IMR-90 (cell line): ENCODE results near the gene INPP5A. TPM values are rescaled to one million over a fixed set of nuclear protein-coding genes. Genes with fewer than 3 reads are reported as not detected.

Experiments used
- ATAC-seq: fragments of 200-7000 bp; cut with Tn5 transposase; 2 replicates; pipeline ENCODE4 v1.9.1; 2020; ENCODE audit warnings: low read depth, mild to moderate bottlenecking, moderate library complexity
- BruUV-seq: library from RNA; stranded (reverse); fragments of 400-500 nt; replicated peaks from 2 replicates; lab custom pipeline; 2021; lab: Mats Ljungman, UMichigan
- CTCF ChIA-PET: fragments of 300-600 bp; formaldehyde crosslinking; extraction: SDS; loops from one replicate; lab custom pipeline; 2021; ENCODE audit warnings: antibody characterized with exemption; lab: Yijun Ruan, JAX
- POLR2A ChIA-PET: fragments of 300-600 bp; sonication (Branson Sonifier 250); formaldehyde crosslinking; loops from one replicate; lab custom pipeline; 2022; ENCODE audit warnings: antibody characterized with exemption; ENCODE audit not compliant: unreplicated experiment; lab: Charles Lee
- DNase-seq: peaks from one replicate; pipeline ENCODE4 v3.0.0; 2013
- H2AFZ ChIP-seq: replicated peaks from 2 replicates; pipeline ENCODE3; 2013; ENCODE audit warnings: low read length, mild to moderate bottlenecking; ENCODE audit not compliant: poor library complexity
- H2AK5ac ChIP-seq: 2 replicates; pipeline ENCODE4 v1.6.1; 2013; ENCODE audit warnings: low read depth, low read length, inconsistent platforms
- H2AK9ac ChIP-seq: replicated peaks from 2 replicates; pipeline ENCODE3; 2013; ENCODE audit warnings: mild to moderate bottlenecking, low read depth, low read length, moderate library complexity; ENCODE audit not compliant: poor library complexity
- H2BK120ac ChIP-seq: 2 replicates; pipeline ENCODE4 v1.6.1; 2013; ENCODE audit warnings: low read depth, low read length, inconsistent platforms
- H2BK15ac ChIP-seq: 3 replicates; pipeline ENCODE4 v1.6.1; 2013; ENCODE audit warnings: low read depth, low read length, inconsistent platforms
- H2BK20ac ChIP-seq: 2 replicates; pipeline ENCODE4 v1.6.1; 2013; ENCODE audit warnings: low read depth, mild to moderate bottlenecking, inconsistent platforms, low read length, moderate library complexity
- H2BK5ac ChIP-seq: 2 replicates; pipeline ENCODE4 v1.6.1; 2013; ENCODE audit warnings: mild to moderate bottlenecking, low read depth, low read length, inconsistent platforms; ENCODE audit not compliant: poor library complexity, severe bottlenecking
- H3K14ac ChIP-seq: replicated peaks from 2 replicates; pipeline ENCODE4 v1.6.1; 2013; ENCODE audit warnings: low read depth, low read length, inconsistent platforms
- H3K18ac ChIP-seq: 2 replicates; pipeline ENCODE4 v1.6.1; 2013; ENCODE audit warnings: low read depth, low read length, control low read depth
- H3K23ac ChIP-seq: 2 replicates; pipeline ENCODE4 v1.6.1; 2013; ENCODE audit warnings: low read depth, low read length, inconsistent platforms
- H3K27ac ChIP-seq: 2 replicates; pipeline ENCODE4 v1.5.1; 2013; ENCODE audit warnings: mild to moderate bottlenecking, control low read depth, low read length; ENCODE audit not compliant: insufficient read depth
- H3K27me3 ChIP-seq: 2 replicates; pipeline ENCODE4 v1.6.1; 2013; ENCODE audit warnings: low read length; ENCODE audit not compliant: control insufficient read depth, insufficient read depth
- H3K36me3 ChIP-seq: 2 replicates; pipeline ENCODE4 v1.6.1; 2013; ENCODE audit warnings: low read length, mixed read lengths; ENCODE audit not compliant: control insufficient read depth, insufficient read depth
- H3K4ac ChIP-seq: 2 replicates; pipeline ENCODE4 v1.6.1; 2013; ENCODE audit warnings: low read depth, low read length, inconsistent platforms
- H3K4me1 ChIP-seq: 2 replicates; pipeline ENCODE4 v1.6.1; 2013; ENCODE audit warnings: low read length, mixed read lengths; ENCODE audit not compliant: control insufficient read depth, insufficient read depth
- H3K4me2 ChIP-seq: 2 replicates; pipeline ENCODE4 v1.6.1; 2013; ENCODE audit warnings: low read depth, mild to moderate bottlenecking, control low read depth, low read length, moderate library complexity
- H3K4me3 ChIP-seq: 2 replicates; pipeline ENCODE4 v1.5.1; 2013; ENCODE audit warnings: low read depth, mild to moderate bottlenecking, control low read depth, low read length, moderate library complexity; ENCODE audit not compliant: insufficient read depth
- H3K56ac ChIP-seq: 2 replicates; pipeline ENCODE4 v1.6.1; 2013; ENCODE audit warnings: low read length, inconsistent platforms; ENCODE audit not compliant: insufficient read depth; ENCODE audit errors: extremely low read depth
- H3K79me1 ChIP-seq, 2 experiments: 2 replicates each; pipeline ENCODE4 v1.6.1; 2013; ENCODE audit warnings: low read length in 2 of 2, inconsistent platforms in 1 of 2, low read depth in 1 of 2
- H3K9ac ChIP-seq: 2 replicates; pipeline ENCODE4 v1.6.1; 2013; ENCODE audit warnings: low read depth, low read length, control low read depth
- H3K9me1 ChIP-seq: 2 replicates; pipeline ENCODE4 v1.6.1; 2013; ENCODE audit warnings: low read length, inconsistent platforms; ENCODE audit not compliant: insufficient read depth
- H3K9me3 ChIP-seq: 2 replicates; pipeline ENCODE4 v1.6.1; 2013; ENCODE audit warnings: low read length; ENCODE audit not compliant: control insufficient read depth, insufficient read depth
- H4K20me1 ChIP-seq: 2 replicates; pipeline ENCODE4 v1.6.1; 2013; ENCODE audit warnings: low read length, inconsistent platforms; ENCODE audit not compliant: insufficient read depth
- H4K5ac ChIP-seq: 2 replicates; pipeline ENCODE4 v1.6.1; 2013; ENCODE audit warnings: mild to moderate bottlenecking, low read depth, low read length, control low read depth
- H4K8ac ChIP-seq, 2 experiments: 2 replicates each; pipeline ENCODE4 v1.6.1; 2013; ENCODE audit warnings: low read depth in 2 of 2, low read length in 2 of 2, control low read depth in 1 of 2, inconsistent platforms in 1 of 2
- H4K91ac ChIP-seq: 2 replicates; pipeline ENCODE4 v1.6.1; 2013; ENCODE audit warnings: low read depth, low read length, inconsistent platforms; ENCODE audit not compliant: insufficient read depth
- CHD1 ChIP-seq: IDR thresholded peaks from 2 replicates; pipeline ENCODE4 v1.6.1; 2012; ENCODE audit warnings: low read depth, low read length, improper control_type of control experiment
- FOS ChIP-seq: fragments of 150-350 bp; IDR thresholded peaks from 2 replicates; pipeline ENCODE4 v1.6.1; 2016; ENCODE audit warnings: low read depth, low read length
- MAFK ChIP-seq: IDR thresholded peaks from 2 replicates; pipeline ENCODE4 v1.6.1; 2012; ENCODE audit warnings: low read depth, low read length, improper control_type of control experiment
- NFE2L2 ChIP-seq: fragments of 150-350 bp; IDR thresholded peaks from 2 replicates; pipeline ENCODE4 v1.6.1; 2016; ENCODE audit warnings: low read depth, mild to moderate bottlenecking, low read length
- WGBS, 2 experiments: methylation state at CpG; one replicate each; pipeline versions ENCODE4 v1.1.5 to v1.1.7; 2013; ENCODE audit warnings: missing lambda C conversion rate in 2 of 2; ENCODE audit not compliant: insufficient read length in 1 of 2; ENCODE audit errors: extremely low coverage in 2 of 2; 5-methylcytosine and 5-hydroxymethylcytosine counted together
- dilution Hi-C: fragments of 300-500 bp; cut with HindIII; formaldehyde crosslinking; loops from one replicate; pipeline ENCODE4 v1.14.3; 2018; ENCODE audit warnings: low sequenced_read_pairs; ENCODE audit not compliant: unreplicated experiment
- in situ Hi-C: fragments of 300-500 bp; cut with MboI; formaldehyde crosslinking; loops from 3 replicates; pipeline ENCODE4 v1.14.3; 2019; ENCODE audit warnings: low sequenced_read_pairs, inconsistent platforms, mixed read lengths
- intact Hi-C: fragments of 100-400 bp; cut with micrococcal nuclease; formaldehyde crosslinking; loops from 2 replicates; pipeline ENCODE4 v1.10.0; 2022
- polyA plus RNA-seq, 3 experiments: library from polyadenylated mRNA; depleted of rRNA; stranded (reverse); fragments of >200 nt; gene quantifications; 2 replicates each; pipeline ENCODE4 v1.2.3, GENCODE V29; 2012; ENCODE audit warnings: low replicate concordance in 1 of 3
- total RNA-seq: library from RNA; depleted of rRNA; stranded (reverse); fragments of >200 nt; gene quantifications from 2 replicates; pipeline ENCODE4 v1.2.3, GENCODE V29; 2012

The INPP5A gene
- total and polyA plus RNA-seq, 2 of the 4 experiments (the other 2 are of a cell fraction) = 21.4 to 36.7 TPM

GRCh38 chr10:132550366-132551092 lies 12.9 kb downstream of the INPP5A start:
- Histone ChIP-seq H3K79me1 (peaks cover 13 to 66% of the 10 kb centered on the region in 2 experiments), H2BK20ac (no peak overlapping the region), H2AFZ (no peak overlapping the region), H3K9me1 (peaks cover 14% of the 10 kb centered on the region), H3K4ac (no peak overlapping the region), H2AK5ac (no peak overlapping the region), H4K8ac (no peak overlapping the region), H3K4me1 (no peaks in the 10 kb centered on the region), H3K4me2 (no peak overlapping the region), H3K56ac (no peak overlapping the region), H3K4me3 (no peak overlapping the region), H3K27me3 (no peaks in the 10 kb centered on the region), H2BK120ac (no peak overlapping the region), H4K5ac (no peak overlapping the region), H3K23ac (no peak overlapping the region), H2AK9ac (no peak overlapping the region), H3K27ac (no peak overlapping the region), H3K14ac (no peak overlapping the region), H4K91ac (no peak overlapping the region), H2BK5ac (no peak overlapping the region), H2BK15ac (no peak overlapping the region), H3K18ac (no peak overlapping the region), H4K20me1 (peaks cover 78% of the 10 kb centered on the region), H3K9ac (no peak overlapping the region), H3K9me3 (no peaks in the 10 kb centered on the region), H3K36me3 (no peaks in the 10 kb centered on the region)
- DNase-seq (no peak), ATAC-seq (no peak)
- intact Hi-C loops (no loop called here), dilution Hi-C loops (no loop called here), in situ Hi-C loops (no loop called here)
- CTCF ChIA-PET = no interaction called here
- WGBS, 2 experiments = 89% methylated on average over 10 of the region's 20 CpGs; no CpG with 5 or more reads in 1 of the 2 experiments
- POLR2A ChIA-PET = no interaction called here
- no TSS peak for BruUV-seq
- TF ChIP-seq MAFK = no peak
- no peak for TF ChIP-seq CHD1
- no peak for TF ChIP-seq FOS
- no peak for TF ChIP-seq NFE2L2
